OCI-LY3 (cell line): ENCODE results near the gene LENG8.
"Not testable (repeated sequence)": the region's sequence is repeated elsewhere in the genome, so short reads cannot be mapped to it uniquely, and the experiment has no call there.

ENCODE experiments used
- EZH2phosphoT487 ChIP-seq: fragments of 200-600 bp; shearing (Covaris generic); IDR thresholded peaks from 2 replicates; pipeline ENCODE4 v1.6.1; 2018; ENCODE audit warnings: antibody characterized with exemption, mixed run types, low read depth
- TF ChIP-seq, protein P1 (sequence below): fragments of 200-600, 300-600 bp; sonication (generic); IDR thresholded peaks from 2 replicates; pipeline ENCODE4 v1.5.1; 2014; ENCODE audit warnings: antibody characterized with exemption, low read length, low read depth

DNA sequence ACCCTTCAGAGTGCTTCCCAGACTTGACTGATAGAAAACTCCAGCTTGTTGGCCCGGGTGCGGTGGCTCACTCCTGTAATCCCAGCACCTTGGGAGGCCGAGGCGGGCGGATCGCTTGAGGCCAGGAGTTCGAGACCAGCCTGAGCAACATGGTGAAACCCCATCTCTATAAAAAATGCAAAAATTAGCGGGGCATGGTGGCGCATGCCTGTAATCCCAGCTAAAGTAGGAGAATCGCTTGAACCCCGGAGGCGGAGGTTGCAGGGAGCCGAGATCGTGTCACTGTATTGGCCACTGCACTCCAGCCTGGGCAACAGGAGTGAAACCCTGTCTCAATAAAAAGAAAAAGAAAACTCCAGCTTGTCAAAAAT, 17.1 kb downstream of the LENG8 start:
- TF ChIP-seq, protein P1, sequence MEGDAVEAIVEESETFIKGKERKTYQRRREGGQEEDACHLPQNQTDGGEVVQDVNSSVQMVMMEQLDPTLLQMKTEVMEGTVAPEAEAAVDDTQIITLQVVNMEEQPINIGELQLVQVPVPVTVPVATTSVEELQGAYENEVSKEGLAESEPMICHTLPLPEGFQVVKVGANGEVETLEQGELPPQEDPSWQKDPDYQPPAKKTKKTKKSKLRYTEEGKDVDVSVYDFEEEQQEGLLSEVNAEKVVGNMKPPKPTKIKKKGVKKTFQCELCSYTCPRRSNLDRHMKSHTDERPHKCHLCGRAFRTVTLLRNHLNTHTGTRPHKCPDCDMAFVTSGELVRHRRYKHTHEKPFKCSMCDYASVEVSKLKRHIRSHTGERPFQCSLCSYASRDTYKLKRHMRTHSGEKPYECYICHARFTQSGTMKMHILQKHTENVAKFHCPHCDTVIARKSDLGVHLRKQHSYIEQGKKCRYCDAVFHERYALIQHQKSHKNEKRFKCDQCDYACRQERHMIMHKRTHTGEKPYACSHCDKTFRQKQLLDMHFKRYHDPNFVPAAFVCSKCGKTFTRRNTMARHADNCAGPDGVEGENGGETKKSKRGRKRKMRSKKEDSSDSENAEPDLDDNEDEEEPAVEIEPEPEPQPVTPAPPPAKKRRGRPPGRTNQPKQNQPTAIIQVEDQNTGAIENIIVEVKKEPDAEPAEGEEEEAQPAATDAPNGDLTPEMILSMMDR: not testable (repeated sequence)
- TF ChIP-seq EZH2phosphoT487: not testable (repeated sequence)
